ENCODE results near the gene KLK13. TPM values are rescaled to one million over a fixed set of nuclear protein-coding genes. Genes with fewer than 3 reads are reported as not detected.

The KLK13 gene
- polyA plus RNA-seq, 1 experiment, result not detected

DNA sequence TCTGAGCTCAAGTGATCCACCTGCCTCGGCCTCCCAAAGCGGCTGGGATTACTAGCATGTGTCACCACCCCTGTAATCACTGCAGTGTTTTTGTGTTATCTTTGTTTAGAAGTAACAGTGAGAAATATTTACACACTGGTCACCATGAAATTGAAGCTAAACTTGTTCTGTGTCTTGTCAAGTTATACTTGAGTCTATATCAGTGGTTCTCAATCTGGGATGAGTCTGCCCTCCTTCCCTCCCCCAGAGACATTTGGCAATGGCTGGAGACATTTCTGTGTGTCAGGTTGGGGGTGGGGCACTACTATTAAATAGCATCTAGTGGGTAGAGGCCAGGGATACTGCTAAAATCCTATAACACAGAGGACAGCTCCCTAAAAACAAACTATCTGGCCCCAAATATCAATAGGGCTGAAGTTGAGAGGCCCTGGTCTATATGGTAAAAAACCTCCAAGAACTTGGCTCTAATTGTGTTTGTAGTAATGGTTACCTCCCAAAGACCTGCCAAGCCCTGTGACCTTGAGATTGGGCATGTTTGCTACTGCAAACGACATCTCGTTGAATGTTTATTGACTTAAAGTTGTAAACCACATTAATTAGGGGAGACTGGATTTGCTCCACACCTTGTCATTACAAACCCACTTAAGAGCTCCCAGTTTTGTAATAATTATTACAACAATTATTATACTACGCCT is 36.4 kb upstream of the KLK13 start:
- Histone ChIP-seq H3K27ac (ENCODE audit: low read depth, low read length) (no peak overlapping the region), H3K27me3 (ENCODE audit: control insufficient read depth, insufficient read depth, low read length) (no peaks in the 10 kb centered on the region), H3K9me3 (ENCODE audit: control insufficient read depth, insufficient read depth, low read length) (no peaks in the 10 kb centered on the region), H3K4me3 (ENCODE audit: low read depth, low read length) (no peak overlapping the region)
- ChIA-PET POLR2A (no interaction called here), CTCF (interaction anchor here (0.6 to 1.6 kb wide), 3 partner anchors 84 to 930 kb away, joined by 3 to 5 read pairs (median 3); no protein-coding TSS in a partner anchor)
- DNase-seq (ENCODE audit: low read depth, low spot score), result no peak
- TF ChIP-seq, protein P1, sequence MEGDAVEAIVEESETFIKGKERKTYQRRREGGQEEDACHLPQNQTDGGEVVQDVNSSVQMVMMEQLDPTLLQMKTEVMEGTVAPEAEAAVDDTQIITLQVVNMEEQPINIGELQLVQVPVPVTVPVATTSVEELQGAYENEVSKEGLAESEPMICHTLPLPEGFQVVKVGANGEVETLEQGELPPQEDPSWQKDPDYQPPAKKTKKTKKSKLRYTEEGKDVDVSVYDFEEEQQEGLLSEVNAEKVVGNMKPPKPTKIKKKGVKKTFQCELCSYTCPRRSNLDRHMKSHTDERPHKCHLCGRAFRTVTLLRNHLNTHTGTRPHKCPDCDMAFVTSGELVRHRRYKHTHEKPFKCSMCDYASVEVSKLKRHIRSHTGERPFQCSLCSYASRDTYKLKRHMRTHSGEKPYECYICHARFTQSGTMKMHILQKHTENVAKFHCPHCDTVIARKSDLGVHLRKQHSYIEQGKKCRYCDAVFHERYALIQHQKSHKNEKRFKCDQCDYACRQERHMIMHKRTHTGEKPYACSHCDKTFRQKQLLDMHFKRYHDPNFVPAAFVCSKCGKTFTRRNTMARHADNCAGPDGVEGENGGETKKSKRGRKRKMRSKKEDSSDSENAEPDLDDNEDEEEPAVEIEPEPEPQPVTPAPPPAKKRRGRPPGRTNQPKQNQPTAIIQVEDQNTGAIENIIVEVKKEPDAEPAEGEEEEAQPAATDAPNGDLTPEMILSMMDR (IDR thresholded peaks at IDR 0.05; ENCODE audit: low read depth, low read length), result no peak

DNA sequence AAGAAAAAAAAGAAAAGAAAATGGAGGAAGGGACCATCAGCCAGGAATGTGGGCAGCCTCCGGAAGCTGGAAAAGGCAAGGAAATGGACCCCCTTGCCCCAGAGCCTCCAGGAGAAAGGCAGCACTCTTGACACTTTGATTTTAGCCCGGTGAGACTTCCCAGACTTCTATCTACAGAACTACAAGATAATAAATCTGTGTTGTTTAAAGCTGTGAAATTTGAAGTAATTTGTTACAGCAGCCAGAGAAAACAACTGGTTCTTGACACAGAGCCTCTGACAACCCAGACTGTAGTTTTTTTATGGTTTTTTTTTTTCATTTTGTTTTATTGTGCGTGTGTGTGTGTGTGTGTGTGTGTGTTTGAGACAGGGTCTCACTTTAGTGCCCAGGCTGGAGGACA is 35.7 kb upstream of the KLK13 start:
- TF ChIP-seq, protein P1 (IDR thresholded peaks at IDR 0.05; ENCODE audit: low read depth, low read length), result no peak
- no peak overlapping the region for H3K27ac ChIP-seq (ENCODE audit: low read depth, low read length)
- H3K27me3 ChIP-seq (ENCODE audit: control insufficient read depth, insufficient read depth, low read length), result no peaks in the 10 kb centered on the region
- no peaks in the 10 kb centered on the region for H3K9me3 ChIP-seq (ENCODE audit: control insufficient read depth, insufficient read depth, low read length)
- ChIA-PET CTCF (interaction anchor here (0.6 to 1.6 kb wide), 3 partner anchors 83 to 929 kb away, joined by 3 to 5 read pairs (median 3); no protein-coding TSS in a partner anchor), POLR2A (no interaction called here)
- H3K4me3 ChIP-seq (ENCODE audit: low read depth, low read length), result no peak overlapping the region
- DNase-seq (ENCODE audit: low read depth, low spot score), result no peak

DNA sequence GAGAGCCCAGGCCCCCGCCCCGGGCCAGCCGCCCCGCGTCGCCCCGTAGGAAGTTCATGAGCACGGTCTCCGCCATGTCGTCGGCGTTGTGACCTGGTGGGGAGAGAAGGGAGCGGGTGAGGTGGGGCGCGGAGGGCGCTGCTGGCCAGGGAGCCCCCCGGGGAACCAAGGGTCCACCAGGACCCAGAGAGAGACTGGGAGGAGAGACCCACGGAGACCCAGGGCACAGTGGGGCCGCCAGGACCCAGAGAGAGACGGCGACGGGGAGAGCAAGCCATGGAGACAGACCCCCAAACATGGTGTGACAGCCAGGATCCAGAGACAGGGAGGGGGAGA is 34.1 kb upstream of the KLK13 start:
- Histone ChIP-seq H3K9me3 (ENCODE audit: control insufficient read depth, insufficient read depth, low read length) (no peaks in the 10 kb centered on the region), H3K27ac (ENCODE audit: low read depth, low read length) (no peak overlapping the region), H3K27me3 (ENCODE audit: control insufficient read depth, insufficient read depth, low read length) (no peaks in the 10 kb centered on the region), H3K4me3 (ENCODE audit: low read depth, low read length) (no peak overlapping the region)
- TF ChIP-seq, protein P1 (IDR thresholded peaks at IDR 0.05; ENCODE audit: low read depth, low read length), result no peak
- no peak for DNase-seq (ENCODE audit: low read depth, low spot score)
- ChIA-PET POLR2A (no interaction called here), CTCF (no interaction called here)

DNA sequence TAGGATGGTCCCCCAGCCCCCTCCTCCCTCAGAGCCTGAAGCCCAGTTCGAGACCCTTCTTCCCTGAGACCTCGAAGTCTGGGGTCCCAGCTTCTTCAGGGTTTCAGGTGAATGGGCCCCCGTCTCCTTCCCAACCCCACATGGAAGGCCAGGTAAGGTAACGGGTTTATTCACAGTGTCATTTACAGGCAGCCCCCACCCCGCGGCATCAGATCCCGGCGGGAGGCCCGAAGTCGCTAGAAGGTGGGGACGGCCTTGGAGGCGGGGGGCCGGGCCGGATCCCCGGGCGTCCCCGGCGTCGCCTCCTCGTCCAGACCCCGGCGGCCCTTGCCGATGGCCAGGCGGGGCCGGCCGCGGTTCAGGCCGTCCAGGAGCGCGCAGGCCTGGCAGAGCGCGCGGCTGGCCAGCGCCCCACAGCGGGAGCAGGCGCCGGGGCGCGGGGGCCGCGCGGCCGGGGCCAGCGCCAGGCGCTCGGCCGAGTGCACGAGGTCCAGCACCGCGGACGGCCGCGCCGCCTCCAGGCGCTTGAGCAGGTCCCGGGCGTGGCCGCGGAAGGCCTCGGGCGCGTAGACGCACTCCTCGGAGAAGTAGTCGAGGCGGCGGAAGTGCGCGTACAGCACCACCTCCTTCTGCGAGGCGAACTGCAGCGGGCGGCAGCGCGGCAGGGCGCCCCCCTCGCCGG is 33.6 kb upstream of the KLK13 start:
- CTCF ChIA-PET, result interaction anchor here (0.6 to 1.2 kb wide), 2 partner anchors 59 to 80 kb away, joined by 4 to 9 read pairs; no protein-coding TSS in a partner anchor
- no peak for DNase-seq (ENCODE audit: low read depth, low spot score)
- Histone ChIP-seq H3K9me3 (ENCODE audit: control insufficient read depth, insufficient read depth, low read length) (no peaks in the 10 kb centered on the region), H3K27ac (ENCODE audit: low read depth, low read length) (no peak overlapping the region), H3K27me3 (ENCODE audit: control insufficient read depth, insufficient read depth, low read length) (no peaks in the 10 kb centered on the region), H3K4me3 (ENCODE audit: low read depth, low read length) (no peak overlapping the region)
- POLR2A ChIA-PET, result no interaction called here
- TF ChIP-seq, protein P1 (IDR thresholded peaks at IDR 0.05; ENCODE audit: low read depth, low read length), result no peak

DNA sequence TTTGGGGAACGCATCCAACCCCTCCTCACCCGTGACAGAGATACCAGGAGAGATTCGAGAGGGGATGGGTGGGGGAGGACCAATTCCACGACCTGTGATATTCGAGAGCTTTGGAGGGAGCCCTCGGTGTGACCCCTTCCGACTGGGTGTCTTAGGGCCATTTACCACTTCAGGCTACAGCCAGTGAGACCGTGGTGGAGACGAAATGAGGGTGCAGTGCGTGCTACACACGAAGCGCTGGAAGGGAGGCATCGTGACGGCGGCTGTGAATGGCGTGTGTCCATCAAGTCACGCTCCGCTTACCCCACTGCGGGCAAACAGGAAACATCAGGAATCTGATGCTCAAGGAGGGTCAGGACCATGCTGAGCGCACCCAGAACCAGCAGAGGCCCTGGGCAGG is 32.9 kb upstream of the KLK13 start:
- ChIA-PET CTCF (interaction anchor here (0.6 to 1.2 kb wide), 2 partner anchors 60 to 79 kb away, joined by 4 to 9 read pairs; no protein-coding TSS in a partner anchor), POLR2A (no interaction called here)
- H3K9me3 ChIP-seq (ENCODE audit: control insufficient read depth, insufficient read depth, low read length), result no peaks in the 10 kb centered on the region
- no peaks in the 10 kb centered on the region for H3K27me3 ChIP-seq (ENCODE audit: control insufficient read depth, insufficient read depth, low read length)
- DNase-seq (ENCODE audit: low read depth, low spot score), result no peak
- H3K4me3 ChIP-seq (ENCODE audit: low read depth, low read length), result no peak overlapping the region
- TF ChIP-seq, protein P1 (IDR thresholded peaks at IDR 0.05; ENCODE audit: low read depth, low read length), result no peak
- no peak overlapping the region for H3K27ac ChIP-seq (ENCODE audit: low read depth, low read length)
